H7 (cell line): ENCODE results near the gene ALDH3B2. TPM values are rescaled to one million over a fixed set of nuclear protein-coding genes. Genes with fewer than 3 reads are reported as not detected.
A peak's percentile ranks its signal among the peaks of the same experiment; 100 is the strongest.

Source experiments
- DNase-seq: peaks from one replicate; pipeline ENCODE4 v3.0.0; 2012
- H3K27me3 ChIP-seq: 2 replicates; pipeline ENCODE4 v1.6.0; 2011; ENCODE audit warnings: mild to moderate bottlenecking, low read length; ENCODE audit not compliant: control insufficient read depth, insufficient read depth
- H3K36me3 ChIP-seq: replicated peaks from 2 replicates; pipeline ENCODE4 v1.5.1; 2011; ENCODE audit warnings: low read length; ENCODE audit not compliant: control insufficient read depth, insufficient read depth
- H3K4me3 ChIP-seq: 2 replicates; pipeline ENCODE4 v1.5.1; 2011; ENCODE audit warnings: low read depth, mild to moderate bottlenecking, control low read depth, low read length, moderate library complexity; ENCODE audit not compliant: insufficient read depth
- total RNA-seq: library from RNA; depleted of rRNA; stranded (reverse); fragments of >200 nt; shearing (Covaris generic); gene quantifications from 2 replicates; pipeline ENCODE4 v1.2.3, GENCODE V29; 2014; rRNA removed

ALDH3B2 gene
- total RNA-seq, 1 experiment from 2014 or later: not detected

DNA sequence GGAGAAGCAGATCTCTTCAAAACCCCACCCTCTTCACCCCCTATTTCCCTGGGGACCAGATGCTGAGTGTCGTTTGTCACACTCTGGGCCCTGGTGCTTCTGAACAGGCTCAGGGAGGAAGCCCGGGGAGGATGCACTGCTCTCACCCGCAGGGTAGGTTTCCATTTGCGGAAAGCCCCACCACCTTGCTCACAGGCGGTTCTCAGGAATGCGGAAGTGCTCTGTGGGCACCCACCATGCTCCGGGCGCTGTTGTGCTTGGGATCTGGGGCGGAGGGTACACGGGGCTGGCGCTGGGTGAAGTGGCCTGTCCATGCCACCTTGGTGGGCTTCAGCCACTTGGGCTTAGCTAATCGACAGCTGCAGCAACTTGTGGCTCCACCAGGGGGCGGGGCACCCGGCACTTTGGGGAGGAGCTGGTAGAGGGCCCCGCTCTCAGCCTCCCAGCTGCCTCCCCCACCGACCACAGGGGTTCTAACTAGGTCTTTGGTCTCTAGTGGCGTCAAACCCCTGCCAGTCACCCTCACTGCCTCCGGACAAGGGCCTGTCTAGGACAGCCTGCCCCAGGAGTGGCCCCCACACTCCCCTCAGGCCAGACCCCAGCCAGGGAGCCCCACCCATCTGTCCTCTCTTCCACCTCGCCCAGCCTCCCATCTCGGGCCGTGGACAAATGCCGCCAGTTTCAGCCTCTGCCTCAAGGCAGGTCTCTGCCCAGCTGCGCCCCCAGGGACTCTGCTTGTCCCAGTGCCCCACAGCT lies 60.3 kb downstream of the ALDH3B2 start:
- DNase-seq: peak; percentile 91
- Histone ChIP-seq H3K36me3 (peaks cover 10% of the 10 kb centered on the region), H3K4me3 (peak overlapping the region; percentile 25), H3K27me3 (peaks cover 2% of the 10 kb centered on the region; the same call in 1 of the 2 replicates)

DNA sequence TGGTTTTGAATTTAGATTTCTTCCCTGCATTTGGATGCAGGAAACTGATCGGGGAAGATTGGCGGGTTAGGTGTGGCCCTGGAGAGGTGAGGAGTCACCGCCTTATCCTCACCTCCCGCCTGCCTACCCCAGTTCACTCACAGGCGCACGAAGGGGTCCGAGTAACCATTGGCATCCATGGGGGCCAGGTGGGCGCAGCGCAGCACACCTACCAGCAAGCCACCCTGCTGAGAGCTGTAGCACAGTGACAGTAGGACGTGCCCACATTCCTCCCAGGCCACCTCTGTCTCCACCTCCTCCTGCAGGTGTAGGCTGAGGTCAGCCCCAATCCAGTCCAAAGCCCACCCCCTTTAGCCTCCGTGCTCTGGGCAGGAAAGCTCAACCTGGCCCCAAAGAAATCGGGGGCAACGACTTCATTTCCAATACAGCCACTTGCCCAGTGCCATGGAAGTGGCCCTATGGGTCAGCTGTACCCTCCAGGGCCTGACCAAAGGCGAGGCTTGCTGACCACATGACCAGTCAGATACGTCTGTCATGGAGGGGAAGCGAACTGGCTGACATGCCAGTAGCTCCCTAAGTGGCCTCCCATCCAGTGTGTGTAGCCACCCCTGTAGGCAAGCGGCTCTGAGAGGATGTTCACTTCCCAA lies 61.0 kb downstream of the ALDH3B2 start:
- no peak for DNase-seq
- Histone ChIP-seq H3K36me3 (peaks cover 16% of the 10 kb centered on the region), H3K27me3 (peaks cover 2% of the 10 kb centered on the region; the same call in 1 of the 2 replicates), H3K4me3 (no peak overlapping the region)

DNA sequence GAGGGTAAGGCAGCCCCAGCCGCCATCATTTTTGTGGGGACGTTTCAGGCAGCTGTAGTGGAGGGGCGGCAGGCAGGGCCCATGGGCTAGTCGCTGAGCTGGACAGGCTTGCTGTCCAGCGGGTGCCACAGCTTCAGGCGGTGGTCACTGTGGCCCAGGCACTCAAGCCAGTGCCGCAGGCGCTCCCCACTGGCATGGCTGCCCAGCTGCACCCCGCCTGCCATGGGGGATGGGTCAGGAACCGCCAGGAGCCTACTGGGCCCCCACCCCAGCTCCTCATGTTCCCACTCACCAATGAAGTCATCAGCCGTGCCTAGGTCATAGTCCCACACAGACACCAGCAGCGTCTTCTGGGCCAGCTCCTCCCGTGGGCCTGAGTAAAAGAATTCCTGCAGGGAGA lies 61.7 kb downstream of the ALDH3B2 start:
- DNase-seq: no peak
- no peak overlapping the region for H3K4me3 ChIP-seq
- peaks cover 16% of the 10 kb centered on the region for H3K36me3 ChIP-seq
- peaks cover 2% of the 10 kb centered on the region; the same call in 1 of the 2 replicates for H3K27me3 ChIP-seq

Other genes with a start within 250 kb of the ALDH3B2 start
- gene RPS6KB2, start 246.1 kb downstream of the ALDH3B2 start, total RNA-seq: 88.9 and 90.2 TPM in 2 replicates
- gene PTPRCAP, start 236.9 kb downstream of the ALDH3B2 start, total RNA-seq: 0.74 and 2.6 TPM in 2 replicates
- gene CORO1B, start 231.1 kb downstream of the ALDH3B2 start, total RNA-seq: 116 and 134 TPM in 2 replicates
- not detected in 2 replicates for gene GPR152, start 221.9 kb downstream of the ALDH3B2 start, total RNA-seq
- not detected in 2 replicates for gene CABP4, start 219.3 kb downstream of the ALDH3B2 start, total RNA-seq
- gene TMEM134, start 205.4 kb downstream of the ALDH3B2 start, total RNA-seq: 34.9 and 51.7 TPM in 2 replicates
- gene AIP, start 191.6 kb downstream of the ALDH3B2 start, total RNA-seq: 40.8 and 51.2 TPM in 2 replicates
- 36.9 and 37.5 TPM in 2 replicates for gene PITPNM1, start 169.3 kb downstream of the ALDH3B2 start, total RNA-seq
- gene CDK2AP2, start 166.5 kb downstream of the ALDH3B2 start, total RNA-seq: 28.6 and 38.1 TPM in 2 replicates
- gene CABP2, start 151.2 kb downstream of the ALDH3B2 start, total RNA-seq: not detected in 2 replicates
- 2,691 and 2,979 TPM in 2 replicates for gene GSTP1, start 90.8 kb downstream of the ALDH3B2 start, total RNA-seq
- gene NDUFV1, start 67.7 kb downstream of the ALDH3B2 start, total RNA-seq: 302 and 350 TPM in 2 replicates
- 8.1 and 8.7 TPM in 2 replicates for gene NUDT8, start 44.7 kb downstream of the ALDH3B2 start, total RNA-seq
- gene TBX10, start 34.9 kb downstream of the ALDH3B2 start, total RNA-seq: 0.07 TPM in 1 of 2 replicates, not detected in the other
- gene ACY3, start 23.9 kb downstream of the ALDH3B2 start, total RNA-seq: not detected in 2 replicates